Activated T-helper 1 cell treated with anti-CD3 and anti-CD28 coated beads, Interleukin-12 subunit alpha, Interleukin-12 subunit beta, Interleukin-2, Interleukin-4 antibody, amounts not matched to agents 30 ng/mL and 10 ng/mL and 1 ng/mL, durations not matched to agents 14 hours and 24 hours and 36 hours (primary cell): ENCODE data around the gene KAT5. TPM values are rescaled to one million over a fixed set of nuclear protein-coding genes. Genes with fewer than 3 reads are reported as not detected.
"Not testable (repeated sequence)": the region's sequence is repeated elsewhere in the genome, so short reads cannot be mapped to it uniquely, and the experiment has no call there.

ENCODE experiments used
- DNase-seq: peaks from one replicate; pipeline ENCODE4 v3.0.0; 2021; ENCODE audit warnings: low spot score
- H3K27ac Mint-ChIP-seq: one replicate; pipeline ENCODE4 v1.8.0; 2021; ENCODE audit warnings: mild to moderate bottlenecking, mixed read lengths
- H3K27me3 Mint-ChIP-seq: one replicate; pipeline ENCODE4 v1.8.0; 2022; ENCODE audit warnings: mild to moderate bottlenecking, moderate library complexity, mixed read lengths; ENCODE audit not compliant: insufficient read depth
- H3K36me3 Mint-ChIP-seq: one replicate; pipeline ENCODE4 v1.8.0; 2021; ENCODE audit warnings: low read depth, mixed read lengths
- H3K4me1 Mint-ChIP-seq: one replicate; pipeline ENCODE4 v1.8.0; 2021; ENCODE audit warnings: low read depth, mixed read lengths
- H3K4me3 Mint-ChIP-seq: one replicate; pipeline ENCODE4 v1.8.0; 2021; ENCODE audit warnings: mild to moderate bottlenecking, moderate library complexity, mixed read lengths
- H3K9me3 Mint-ChIP-seq: one replicate; pipeline ENCODE4 v1.8.0; 2021; ENCODE audit warnings: mixed read lengths
- intact Hi-C: fragments of 100-400 bp; cut with micrococcal nuclease; formaldehyde crosslinking; loops from one replicate; pipeline ENCODE4 v1.15.1; 2024
- total RNA-seq: library from RNA; stranded (reverse); gene quantifications from 2 replicates; pipeline ENCODE4 v1.2.3, GENCODE V29; 2022

The KAT5 gene
- total RNA-seq, result 68.1 and 75.0 TPM in 2 replicates

DNA sequence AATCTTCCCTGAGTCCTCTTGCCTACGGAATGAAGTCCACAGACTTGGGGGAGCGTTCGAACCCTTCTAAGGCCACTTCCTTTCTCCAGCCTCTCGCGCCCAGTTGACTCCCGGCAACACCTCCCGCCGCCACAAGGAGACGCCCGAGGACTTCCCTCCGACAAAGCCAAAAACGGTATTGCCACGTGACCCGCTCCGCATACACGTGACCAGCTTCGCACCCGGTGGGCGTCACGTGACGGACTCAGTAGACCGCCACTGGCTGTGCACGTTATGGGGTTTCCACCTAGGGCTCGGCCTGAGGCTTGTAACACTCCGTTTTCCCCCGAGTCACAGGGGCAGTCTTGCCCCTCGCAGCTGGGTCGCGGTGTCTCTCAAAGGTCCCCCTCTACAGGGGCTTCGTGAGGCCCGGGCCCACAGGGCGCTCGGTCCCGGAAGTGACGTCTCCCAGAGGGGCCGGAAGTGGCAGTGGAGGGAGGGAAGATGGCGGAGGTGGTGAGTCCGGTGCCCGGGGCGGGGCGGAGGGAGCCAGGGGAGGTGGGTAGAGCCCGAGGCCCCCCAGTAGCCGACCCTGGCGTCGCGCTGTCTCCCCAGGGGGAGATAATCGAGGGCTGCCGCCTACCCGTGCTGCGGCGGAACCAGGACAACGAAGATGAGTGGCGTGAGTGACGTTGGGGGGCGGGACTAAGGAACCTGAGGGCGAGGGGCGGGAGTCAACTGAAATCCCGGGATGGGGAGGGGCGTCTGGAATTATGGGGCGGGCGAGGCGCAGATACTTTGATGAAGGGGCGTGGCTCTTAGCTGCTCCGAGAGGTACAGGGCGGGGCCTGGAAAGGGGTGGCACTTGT, at the start of gene KAT5:
Gene KAT5, plus strand, starts transcription at position 468 of the 848 bp plus-strand sequence. Its CDS starts 16 bp downstream, at position 484.
- H3K27me3 Mint-ChIP-seq, result no peaks in the 10 kb centered on the region
- peak within 1 kb of the TSS; percentile 98 for H3K27ac Mint-ChIP-seq
- intact Hi-C loops, result loop anchor here (1.0 to 5.0 kb wide), 14 partner anchors 8 to 555 kb away; partner anchors contain the start of genes AP5B1, BANF1, CCDC85B and EIF1AD
- H3K4me3 Mint-ChIP-seq, result peak within 1 kb of the TSS; percentile 96
- peak; percentile 98 for DNase-seq
- H3K36me3 Mint-ChIP-seq, result peaks cover 24% of the 10 kb centered on the region
- H3K4me1 Mint-ChIP-seq, result peaks cover 29% of the 10 kb centered on the region
- H3K9me3 Mint-ChIP-seq, result no peaks in the 10 kb centered on the region

DNA sequence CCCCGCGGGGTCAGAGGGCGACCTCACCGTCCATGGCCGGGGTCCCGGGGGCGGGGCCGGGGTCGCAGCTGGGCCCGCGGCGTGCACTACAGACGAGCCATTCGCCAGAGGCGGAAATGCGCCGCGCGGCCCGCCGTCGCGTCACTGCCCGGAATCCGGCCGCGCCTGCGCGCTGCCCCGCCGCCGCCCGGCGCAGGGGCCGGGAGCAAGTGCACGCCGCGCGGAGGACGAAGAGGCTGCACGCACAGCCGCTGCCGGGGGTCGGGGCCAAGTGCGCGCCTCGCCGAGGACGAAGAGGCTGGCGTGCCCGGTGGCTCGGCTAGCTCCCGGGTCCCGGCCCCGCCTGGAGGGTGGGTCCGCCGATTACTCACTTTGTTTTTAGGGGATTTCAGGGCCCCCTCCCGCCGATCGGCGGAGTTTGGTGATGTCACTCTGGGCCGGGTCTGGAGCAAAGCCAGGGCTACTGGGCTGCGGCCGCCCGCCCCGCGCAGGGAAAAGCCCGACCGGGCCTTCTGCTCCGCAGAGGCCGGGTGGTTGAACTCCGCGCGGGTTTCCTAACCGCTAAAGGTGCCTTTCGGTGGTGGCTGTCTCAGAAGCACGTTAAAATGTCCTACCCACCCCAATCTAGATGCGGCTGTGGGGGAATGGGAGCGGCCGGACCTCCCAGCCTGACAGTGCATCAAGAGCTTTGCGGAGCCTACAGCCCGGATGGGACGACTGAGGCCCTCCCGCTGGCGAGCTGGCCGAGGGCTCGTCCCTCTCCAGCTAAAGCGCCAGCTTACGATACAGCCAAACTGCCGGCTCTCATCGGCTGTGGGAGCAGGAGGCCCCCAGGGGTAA, 49.0 kb upstream of the KAT5 start, which contains the start of gene RELA:
Gene RELA, minus strand, starts transcription at position 118 of the 840 bp plus-strand sequence. Its CDS starts 84 bp downstream, at position 34.
- intact Hi-C loops, result loop anchor here (1.0 to 2.0 kb wide), 8 partner anchors 10 to 340 kb away; partner anchors contain the start of genes BANF1, C11orf68, DRAP1 and EIF1AD
- H3K27ac Mint-ChIP-seq, result peak within 1 kb of the TSS; percentile 93
- H3K9me3 Mint-ChIP-seq, result no peaks in the 10 kb centered on the region
- peak within 1 kb of the TSS; percentile 89 for H3K4me3 Mint-ChIP-seq
- peaks cover 25% of the 10 kb centered on the region for H3K36me3 Mint-ChIP-seq
- H3K27me3 Mint-ChIP-seq, result no peaks in the 10 kb centered on the region
- peaks cover 30% of the 10 kb centered on the region for H3K4me1 Mint-ChIP-seq
- DNase-seq, result peak; percentile 89

DNA sequence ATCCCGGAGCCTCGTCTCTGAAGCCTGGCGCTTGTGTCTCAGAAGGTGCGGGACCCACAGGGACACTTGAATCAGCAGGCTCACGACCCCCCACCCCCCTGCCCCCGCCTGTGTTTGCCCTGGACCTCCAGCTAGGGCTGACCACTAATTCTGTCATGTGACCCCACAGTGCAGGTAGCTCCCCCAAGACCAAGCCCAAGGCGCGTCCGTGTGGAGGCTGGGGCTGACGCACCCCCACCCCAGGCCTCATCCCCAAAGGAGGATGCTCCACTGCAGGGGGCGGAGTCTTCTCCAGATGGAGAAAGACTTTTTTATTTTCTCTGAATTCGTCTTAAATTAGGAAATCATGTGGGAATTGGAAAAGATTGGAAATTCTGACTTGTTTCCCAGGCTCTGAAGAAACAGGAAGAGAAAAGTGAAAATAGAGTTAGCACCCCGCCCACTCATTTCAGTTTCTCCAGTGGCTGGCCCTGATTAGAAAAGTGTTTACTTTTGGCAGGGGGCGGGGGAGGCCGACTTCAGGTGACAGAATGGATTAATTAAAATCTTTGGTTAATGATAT, 48.3 kb upstream of the KAT5 start:
- Mint-ChIP-seq H3K27ac (peak overlapping the region; percentile 93), H3K27me3 (no peaks in the 10 kb centered on the region), H3K36me3 (peaks cover 23% of the 10 kb centered on the region), H3K4me1 (peaks cover 30% of the 10 kb centered on the region), H3K4me3 (peak overlapping the region; percentile 89), H3K9me3 (no peaks in the 10 kb centered on the region)
- DNase-seq, result no peak
- intact Hi-C loops, result loop anchor here (1.0 to 2.0 kb wide), 7 partner anchors 48 to 339 kb away; partner anchors contain the start of genes BANF1, C11orf68, DRAP1 and EIF1AD

DNA sequence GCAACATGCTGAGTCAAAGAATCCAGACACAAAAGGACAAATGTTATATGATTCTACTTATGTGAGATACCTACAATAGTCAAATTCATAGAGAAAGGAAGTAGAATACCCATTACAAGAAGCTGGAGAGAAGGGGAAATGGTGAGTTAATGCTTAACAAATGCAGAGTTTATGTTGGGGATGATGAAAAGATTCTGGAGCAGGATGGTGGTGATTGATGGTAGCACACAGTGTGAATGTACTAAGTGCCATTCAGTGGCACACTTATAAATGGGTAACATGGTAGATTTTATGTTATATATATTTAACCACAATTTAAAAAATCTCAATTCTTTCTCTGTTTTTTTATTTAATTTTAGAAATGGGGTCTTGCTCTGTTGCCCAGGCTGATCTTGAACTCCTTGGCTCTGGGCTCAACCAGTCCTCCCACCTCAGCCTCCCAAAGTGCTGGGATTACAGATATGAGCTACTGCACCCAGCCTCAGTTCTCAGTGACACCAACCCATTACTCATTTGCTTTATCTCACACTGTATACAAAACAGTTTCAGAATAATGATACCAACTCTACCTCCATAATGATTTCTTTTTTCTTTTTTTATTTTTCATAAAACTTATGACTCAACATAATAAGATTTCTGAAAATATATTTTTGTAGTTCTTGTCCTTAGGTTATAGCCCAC, 39.7 kb upstream of the KAT5 start:
- no peak for DNase-seq
- Mint-ChIP-seq H3K27ac (no peak overlapping the region), H3K4me3 (no peak overlapping the region), H3K27me3 (no peaks in the 10 kb centered on the region), H3K36me3 (no peaks in the 10 kb centered on the region), H3K4me1 (no peaks in the 10 kb centered on the region), H3K9me3 (no peaks in the 10 kb centered on the region)
- intact Hi-C loops, result no loop called here

DNA sequence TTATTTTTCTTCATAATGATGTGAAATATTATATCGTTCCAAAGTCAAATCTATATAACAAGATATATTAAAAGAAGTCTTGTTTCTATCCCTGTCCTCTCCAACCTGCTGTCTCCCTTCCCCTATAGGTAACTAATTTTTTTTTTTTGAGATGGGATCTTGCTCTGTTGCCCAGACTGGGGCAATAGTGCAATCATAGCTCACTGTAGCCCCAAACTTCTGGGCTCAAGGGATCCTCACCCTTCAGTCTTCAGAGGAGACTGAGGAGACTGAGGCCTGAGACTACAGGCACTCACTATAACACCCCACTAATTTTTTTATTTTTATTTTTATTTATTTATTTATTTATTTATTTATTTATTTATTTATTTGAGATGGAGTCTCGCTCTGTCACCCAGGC, 39.1 kb upstream of the KAT5 start:
- no peak for DNase-seq
- Mint-ChIP-seq H3K27me3 (no peaks in the 10 kb centered on the region), H3K27ac (no peak overlapping the region), H3K4me3 (no peak overlapping the region), H3K9me3 (no peaks in the 10 kb centered on the region), H3K4me1 (no peaks in the 10 kb centered on the region), H3K36me3 (no peaks in the 10 kb centered on the region)
- intact Hi-C loops, result no loop called here

DNA sequence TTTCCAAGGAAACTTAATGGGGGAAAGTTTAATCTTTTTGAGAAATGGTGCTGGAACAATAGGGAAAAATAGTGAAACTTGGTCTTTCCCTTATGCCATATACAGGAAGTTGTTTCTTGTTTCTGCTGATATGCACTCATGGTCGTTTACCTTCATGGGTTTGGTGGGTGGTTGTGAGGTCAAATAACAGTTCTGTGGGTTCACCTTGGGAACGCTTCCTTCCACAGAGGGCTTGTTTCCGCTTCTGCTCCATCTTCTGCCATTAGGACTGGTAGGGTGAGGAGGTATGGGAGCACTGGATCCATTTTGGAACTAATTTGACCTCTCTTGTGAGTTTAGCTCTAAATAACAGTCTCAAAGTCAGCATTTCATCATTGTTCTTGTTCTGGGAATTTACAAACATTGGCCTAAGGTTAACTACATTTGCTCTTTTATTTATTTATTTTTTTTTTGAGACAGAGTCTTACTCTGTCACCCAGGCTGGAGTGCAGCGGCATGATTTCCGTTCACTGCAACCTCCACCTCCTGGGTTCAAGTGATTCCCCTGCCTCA, 31.8 kb upstream of the KAT5 start:
- intact Hi-C loops, result no loop called here
- H3K4me3 Mint-ChIP-seq, result no peak overlapping the region
- no peaks in the 10 kb centered on the region for H3K9me3 Mint-ChIP-seq
- no peak for DNase-seq
- no peaks in the 10 kb centered on the region for H3K36me3 Mint-ChIP-seq
- no peak overlapping the region for H3K27ac Mint-ChIP-seq
- peaks cover 13% of the 10 kb centered on the region for H3K27me3 Mint-ChIP-seq
- H3K4me1 Mint-ChIP-seq, result no peaks in the 10 kb centered on the region

DNA sequence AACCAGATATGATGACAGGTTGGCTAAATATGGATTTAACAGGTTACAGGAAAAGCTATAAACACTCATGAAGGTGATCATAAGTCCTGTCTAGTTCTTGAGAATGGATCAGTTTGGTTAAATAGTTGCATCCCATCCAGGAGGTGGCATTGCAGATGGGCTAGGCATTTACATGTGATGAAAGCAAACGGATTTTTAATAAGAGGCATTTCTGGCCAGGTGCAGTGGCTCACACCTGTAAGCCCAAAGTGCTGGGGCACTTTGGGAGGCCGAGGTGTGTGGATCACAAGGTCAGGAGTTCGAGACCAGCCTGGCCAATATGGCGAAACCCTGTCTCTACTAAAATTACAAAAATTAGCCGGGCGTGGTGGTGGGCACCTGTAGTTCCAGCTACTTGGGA, 28.6 kb upstream of the KAT5 start:
- H3K4me3 Mint-ChIP-seq, H3K36me3 Mint-ChIP-seq, DNase-seq, H3K4me1 Mint-ChIP-seq, intact Hi-C loops, H3K27ac Mint-ChIP-seq, H3K9me3 Mint-ChIP-seq: not testable (repeated sequence)
- peaks cover 13% of the 10 kb centered on the region for H3K27me3 Mint-ChIP-seq

DNA sequence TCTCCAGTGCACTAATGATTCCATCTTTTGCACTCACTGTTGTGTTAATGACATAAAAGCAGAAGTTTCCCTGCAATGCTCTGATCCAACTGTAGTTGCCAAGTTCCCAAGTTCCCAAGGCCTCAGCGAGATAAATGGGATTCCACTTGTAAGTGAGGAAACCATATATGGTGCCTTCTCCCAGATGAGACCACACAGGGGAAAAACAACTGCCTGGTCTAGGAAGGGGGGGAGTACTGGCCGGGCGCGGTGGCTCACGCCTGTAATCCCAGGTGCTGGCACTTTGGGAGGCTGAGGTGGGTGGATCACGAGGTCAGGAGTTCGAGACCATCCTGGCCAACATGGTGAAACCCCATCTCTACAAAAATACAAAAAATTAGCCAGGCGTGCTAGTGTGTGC, 26.1 kb upstream of the KAT5 start:
- H3K9me3 Mint-ChIP-seq, result no peaks in the 10 kb centered on the region
- H3K4me1 Mint-ChIP-seq, result no peaks in the 10 kb centered on the region
- DNase-seq, result no peak
- intact Hi-C loops, result no loop called here
- no peaks in the 10 kb centered on the region for H3K36me3 Mint-ChIP-seq
- peaks cover 13% of the 10 kb centered on the region for H3K27me3 Mint-ChIP-seq
- no peak overlapping the region for H3K4me3 Mint-ChIP-seq
- no peak overlapping the region for H3K27ac Mint-ChIP-seq

DNA sequence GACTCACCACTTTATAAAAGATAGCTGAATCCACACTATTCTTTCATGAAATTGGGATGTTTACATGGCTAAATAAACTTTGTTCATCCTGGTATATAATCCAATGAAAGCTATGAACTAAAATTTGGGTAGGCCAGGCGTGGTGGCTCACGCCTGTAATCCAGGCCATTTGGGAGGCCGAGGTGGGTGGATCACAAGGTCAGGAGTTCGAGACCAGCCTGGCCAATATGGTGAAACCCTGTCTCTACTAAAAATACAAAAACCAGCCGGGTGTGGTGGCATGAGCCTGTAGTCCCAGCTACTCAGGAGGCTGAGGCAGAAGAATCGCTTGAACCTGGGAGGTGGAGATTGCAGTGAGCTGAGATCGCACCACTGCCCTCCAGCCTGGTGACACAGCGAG, 20.2 kb upstream of the KAT5 start:
- DNase-seq, H3K4me3 Mint-ChIP-seq, intact Hi-C loops, H3K9me3 Mint-ChIP-seq, H3K27me3 Mint-ChIP-seq, H3K27ac Mint-ChIP-seq, H3K4me1 Mint-ChIP-seq, H3K36me3 Mint-ChIP-seq: not testable (repeated sequence)

DNA sequence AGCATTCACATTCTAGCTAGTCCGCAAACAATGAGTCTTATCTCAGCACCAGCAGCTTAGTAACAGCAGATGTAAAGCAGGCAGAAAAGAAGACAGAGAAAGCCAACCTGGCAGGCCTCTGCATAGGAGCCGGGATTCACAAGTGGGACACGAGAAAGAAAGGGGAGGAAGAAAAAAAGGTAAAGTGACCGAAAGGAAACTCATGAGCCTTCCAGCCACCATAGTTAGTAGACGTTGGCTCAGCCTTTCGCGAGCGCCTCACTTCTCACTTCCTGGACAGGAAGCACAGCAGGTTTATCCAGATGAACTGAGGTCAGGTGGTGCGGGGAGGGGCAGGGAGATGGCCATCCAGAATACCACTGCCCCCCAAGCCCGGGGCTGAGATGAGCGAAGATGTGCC, 19.7 kb upstream of the KAT5 start:
- Mint-ChIP-seq H3K27me3 (peaks cover 3% of the 10 kb centered on the region), H3K36me3 (no peaks in the 10 kb centered on the region), H3K27ac (no peak overlapping the region), H3K9me3 (no peaks in the 10 kb centered on the region), H3K4me3 (no peak overlapping the region), H3K4me1 (no peaks in the 10 kb centered on the region)
- intact Hi-C loops, result no loop called here
- DNase-seq, result no peak

DNA sequence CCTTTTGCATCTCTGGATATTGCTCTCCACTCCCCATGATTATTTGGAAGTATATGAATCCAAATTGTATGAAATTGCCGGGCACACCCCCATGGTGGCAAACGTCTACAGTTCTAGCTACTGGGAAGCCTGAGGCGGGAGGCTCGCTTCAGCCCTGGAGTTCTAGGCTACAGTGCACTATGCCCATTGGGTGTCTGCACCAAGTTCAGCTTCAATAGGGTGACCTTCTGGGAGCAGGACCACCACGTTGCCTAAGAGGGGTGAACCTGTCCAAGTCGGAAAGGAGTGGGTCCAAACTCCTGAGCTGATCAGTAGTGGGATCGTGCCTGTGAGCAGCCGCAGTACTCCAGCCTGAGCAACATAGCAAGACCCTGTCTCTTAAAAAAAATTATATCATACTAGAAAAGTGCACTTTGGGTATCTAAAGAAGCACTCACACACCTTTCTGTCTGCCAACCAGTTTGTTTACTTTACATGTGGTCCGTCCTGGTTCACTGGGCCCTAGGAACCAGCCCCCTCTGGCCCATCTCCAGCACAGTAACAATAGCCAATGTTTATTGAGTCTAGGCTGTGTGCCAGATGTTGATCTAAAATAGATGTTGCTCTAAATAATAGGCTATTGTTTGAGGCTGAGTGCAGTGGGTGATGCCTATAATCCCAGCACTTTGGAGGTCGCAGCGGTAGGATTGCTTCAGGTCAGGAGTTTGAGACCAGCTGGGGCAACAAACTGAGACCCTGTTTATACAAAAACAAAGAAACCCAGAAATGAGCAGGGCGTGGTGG, 16.4 kb upstream of the KAT5 start:
- no peak overlapping the region for H3K27ac Mint-ChIP-seq
- peaks cover 7% of the 10 kb centered on the region for H3K27me3 Mint-ChIP-seq
- intact Hi-C loops, result no loop called here
- no peaks in the 10 kb centered on the region for H3K4me1 Mint-ChIP-seq
- no peak for DNase-seq
- H3K4me3 Mint-ChIP-seq, result no peak overlapping the region
- H3K9me3 Mint-ChIP-seq, result no peaks in the 10 kb centered on the region
- no peaks in the 10 kb centered on the region for H3K36me3 Mint-ChIP-seq
